HG03280 (cell line): ENCODE results near the gene RBMS3.
"Not testable (repeated sequence)": the region's sequence is repeated elsewhere in the genome, so short reads cannot be mapped to it uniquely, and the experiment has no call there.

Experiments used
- ATAC-seq: cut with Tn5 transposase; IDR thresholded peaks from one replicate; pipeline ENCODE4 v1.9.1; 2021; ENCODE audit warnings: mild to moderate bottlenecking, moderate library complexity; ENCODE audit not compliant: unreplicated experiment

Gene RBMS3

DNA sequence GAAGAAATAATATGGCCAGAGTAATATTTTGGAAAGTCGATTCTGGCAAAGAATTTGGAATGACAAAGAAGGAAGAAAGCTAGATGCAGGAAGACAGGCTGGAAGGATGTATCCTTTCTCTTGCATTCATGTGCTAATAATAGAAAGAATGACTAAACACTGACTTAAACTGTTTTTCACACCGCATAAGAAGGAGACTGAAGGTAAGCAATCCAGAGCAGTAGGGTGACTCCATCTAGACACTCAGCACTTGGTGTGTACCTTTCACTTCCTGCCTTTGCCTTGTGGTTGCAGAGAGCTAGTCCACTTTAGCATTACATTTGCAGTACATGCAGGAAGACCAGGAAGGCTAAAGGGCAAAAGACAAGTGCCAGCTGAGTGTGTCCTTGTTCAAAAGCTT lies 234.6 kb downstream of the RBMS3 start:
- ATAC-seq = no peak

DNA sequence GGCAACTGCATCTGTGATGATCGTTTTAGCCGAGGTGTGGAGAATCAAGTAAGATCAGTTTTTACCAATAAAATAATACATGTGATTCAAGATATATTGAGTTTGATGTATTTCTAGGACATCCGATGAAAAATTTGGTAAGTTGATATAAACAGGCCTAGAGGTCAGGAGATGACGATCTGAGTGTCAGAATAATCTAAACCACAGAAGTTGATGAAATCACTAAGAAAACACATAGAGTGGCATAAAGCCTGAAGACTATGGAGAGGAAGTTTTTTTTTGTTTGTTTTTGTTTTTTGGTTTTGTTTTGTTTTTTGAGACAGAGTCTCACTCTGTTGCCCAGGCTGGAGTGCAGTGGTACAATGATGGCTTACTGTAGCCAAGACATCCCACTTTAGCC lies 235.3 kb downstream of the RBMS3 start:
- no peak for ATAC-seq

DNA sequence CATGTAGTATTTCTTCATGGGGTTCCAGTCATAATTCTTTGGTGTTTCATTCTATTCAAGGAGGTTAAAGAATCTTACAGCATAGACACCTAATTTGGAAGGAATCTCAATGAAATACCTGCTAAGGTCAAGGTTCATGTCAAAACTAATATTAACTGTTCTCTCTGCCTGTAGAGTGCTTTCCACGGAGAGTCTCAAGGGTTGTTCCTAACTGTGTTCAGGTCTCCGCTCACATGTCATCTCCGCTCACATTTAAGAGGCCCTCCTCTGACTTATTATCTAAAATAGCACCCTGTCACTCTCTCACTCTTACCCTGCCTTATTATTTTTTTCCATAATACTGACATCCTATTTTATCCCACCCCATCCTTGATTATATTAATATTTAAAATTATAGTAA lies 239.9 kb downstream of the RBMS3 start:
- no peak for ATAC-seq

- ATAC-seq = no peak
These were observed 240.4 kb downstream of the RBMS3 start for GRCh38 chr3:29521293-29521692.

DNA sequence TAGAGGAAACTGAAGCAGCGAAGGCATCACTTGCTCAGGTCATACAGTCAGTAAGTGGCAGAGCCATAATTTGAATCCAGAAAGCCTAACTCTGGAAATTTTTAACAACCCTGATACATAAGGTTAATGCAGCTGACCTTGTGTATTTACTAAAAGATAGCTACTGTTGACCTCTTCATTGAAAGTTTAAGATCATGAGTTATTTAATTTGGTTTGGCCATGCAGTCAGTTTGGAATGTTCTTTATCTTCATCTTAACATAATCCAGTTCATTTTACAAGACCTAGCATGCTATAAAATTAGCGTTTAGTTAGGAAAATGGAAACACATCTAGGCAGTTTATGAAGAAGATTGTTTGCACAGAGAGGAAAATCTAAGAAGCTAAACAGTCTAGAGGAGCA lies 240.9 kb downstream of the RBMS3 start:
- ATAC-seq = no peak

- not testable (repeated sequence) for ATAC-seq
These were observed 243.6 kb downstream of the RBMS3 start for GRCh38 chr3:29524433-29524832.

DNA sequence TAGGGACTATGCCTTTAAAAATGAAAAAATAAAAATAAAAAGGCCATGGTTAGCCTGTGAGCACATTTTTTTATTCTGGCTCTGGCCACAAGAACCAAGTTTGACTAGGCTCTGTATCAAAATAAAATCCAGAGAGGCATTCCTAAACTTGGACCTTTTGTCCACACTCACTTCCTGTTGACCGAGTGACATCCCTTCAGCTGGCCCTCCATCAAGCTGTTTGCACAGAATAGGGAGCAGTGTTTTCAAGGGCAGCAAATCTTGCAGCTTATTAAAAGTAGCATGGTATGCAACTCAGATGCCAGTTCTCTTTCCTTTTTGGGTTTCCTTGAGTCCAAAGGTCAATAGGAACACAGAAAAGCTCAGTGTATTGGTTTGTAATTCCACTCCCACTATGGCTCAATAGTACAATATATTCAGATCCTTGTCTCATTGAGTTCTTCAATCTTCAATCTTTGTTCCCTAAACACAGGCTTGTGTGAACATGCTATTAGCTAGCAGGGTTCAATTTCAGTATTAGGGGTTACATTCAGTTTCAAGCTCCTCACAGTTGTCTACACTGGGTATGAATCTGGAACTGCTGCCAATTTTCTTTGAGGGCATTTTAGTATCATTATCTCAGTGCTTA lies 244.5 kb downstream of the RBMS3 start:
- ATAC-seq = no peak

DNA sequence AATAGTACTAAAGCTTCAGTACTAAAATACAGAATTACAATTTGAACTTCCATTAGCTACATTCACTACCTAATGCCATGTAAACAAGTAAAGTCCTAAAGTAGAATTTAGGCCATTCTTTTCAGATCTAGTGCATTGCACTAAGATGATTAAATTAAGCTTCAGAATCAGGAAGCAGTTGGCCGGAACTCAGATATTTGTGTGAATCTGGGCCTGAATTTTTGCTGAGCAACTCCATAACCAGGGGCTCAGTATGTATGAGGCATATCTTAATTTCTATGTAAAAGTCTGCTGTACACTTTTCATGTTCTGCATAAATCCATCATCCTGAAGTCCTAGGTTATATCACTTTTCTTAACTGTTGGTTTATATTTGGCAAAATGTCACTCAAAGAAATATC lies 246.4 kb downstream of the RBMS3 start:
- ATAC-seq = no peak

GRCh38 chr3:29531644-29532043 lies 250.8 kb downstream of the RBMS3 start:
- ATAC-seq = no peak

GRCh38 chr3:29532473-29532872 lies 251.6 kb downstream of the RBMS3 start:
- ATAC-seq = no peak

DNA sequence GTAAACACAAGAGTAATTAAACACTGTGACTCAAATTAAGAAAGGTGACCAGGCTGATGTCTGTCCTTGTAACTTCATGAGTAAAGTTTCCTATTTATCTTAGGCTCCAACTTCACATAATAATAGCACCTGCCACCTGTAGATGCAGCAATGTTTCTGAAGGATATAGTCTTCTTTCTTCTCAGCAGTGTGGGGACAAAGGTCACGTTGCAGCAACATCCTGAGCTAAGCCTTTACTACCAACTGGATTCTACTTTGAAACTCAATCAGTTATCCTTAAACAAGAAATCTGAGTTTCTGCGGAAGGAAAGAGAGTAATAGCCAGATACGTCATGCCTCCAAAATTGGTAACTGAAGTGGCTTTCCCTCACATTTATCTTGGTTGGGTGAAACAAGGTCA lies 253.1 kb downstream of the RBMS3 start:
- ATAC-seq = no peak

DNA sequence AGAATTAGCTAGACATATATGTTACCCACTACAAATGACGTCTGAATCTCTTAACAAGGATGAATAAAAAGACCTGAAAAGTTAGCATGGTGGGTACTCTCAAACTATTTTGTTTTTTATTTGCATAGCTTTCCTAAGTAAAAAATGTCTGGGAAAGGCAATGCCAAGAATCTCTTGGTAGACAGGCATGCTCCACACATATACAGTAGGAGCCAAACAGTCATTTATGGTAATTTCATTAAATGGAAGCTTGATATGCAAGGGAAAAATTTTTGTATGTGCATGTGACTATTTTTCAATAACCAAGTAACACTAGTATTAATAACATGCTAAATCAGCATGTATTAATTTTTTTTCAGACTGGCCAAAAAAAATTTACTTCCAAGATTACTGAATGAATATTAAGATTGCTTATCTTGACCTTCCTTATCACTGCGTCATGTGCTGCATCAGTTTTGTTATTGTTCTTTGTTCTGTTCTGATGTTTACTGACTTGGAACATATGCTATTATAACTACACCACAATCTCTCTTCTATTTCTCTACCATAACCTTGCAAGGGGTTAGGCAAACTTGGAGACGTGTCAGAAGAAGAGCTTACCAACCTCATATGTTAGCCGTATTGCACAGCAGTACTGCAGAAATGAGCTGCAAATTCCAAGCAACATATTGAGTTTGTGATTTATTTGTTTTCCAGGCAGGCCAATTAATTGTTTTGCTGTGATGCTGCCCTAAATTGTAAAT lies 255.3 kb downstream of the RBMS3 start:
- no peak for ATAC-seq

- ATAC-seq = no peak
These were observed 257.2 kb downstream of the RBMS3 start for GRCh38 chr3:29537889-29538609.

DNA sequence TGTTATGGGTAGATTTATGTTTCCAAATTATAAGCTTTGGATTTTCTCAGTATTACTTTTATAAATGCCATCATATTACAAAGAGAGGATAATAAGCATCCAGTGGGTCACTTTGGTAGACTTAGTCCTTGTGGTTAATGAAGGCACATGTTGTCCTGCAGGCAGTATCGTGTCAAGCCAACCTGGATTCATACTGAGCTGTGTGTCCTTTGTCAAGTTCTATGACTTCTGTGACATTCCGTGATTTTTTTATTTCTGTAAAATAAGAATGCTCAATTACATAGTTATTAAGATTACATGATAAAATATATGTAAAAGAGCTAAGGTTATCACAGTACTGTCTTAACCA lies 257.7 kb downstream of the RBMS3 start:
- no peak for ATAC-seq

GRCh38 chr3:29540544-29540943 lies 259.7 kb downstream of the RBMS3 start:
- ATAC-seq = no peak

DNA sequence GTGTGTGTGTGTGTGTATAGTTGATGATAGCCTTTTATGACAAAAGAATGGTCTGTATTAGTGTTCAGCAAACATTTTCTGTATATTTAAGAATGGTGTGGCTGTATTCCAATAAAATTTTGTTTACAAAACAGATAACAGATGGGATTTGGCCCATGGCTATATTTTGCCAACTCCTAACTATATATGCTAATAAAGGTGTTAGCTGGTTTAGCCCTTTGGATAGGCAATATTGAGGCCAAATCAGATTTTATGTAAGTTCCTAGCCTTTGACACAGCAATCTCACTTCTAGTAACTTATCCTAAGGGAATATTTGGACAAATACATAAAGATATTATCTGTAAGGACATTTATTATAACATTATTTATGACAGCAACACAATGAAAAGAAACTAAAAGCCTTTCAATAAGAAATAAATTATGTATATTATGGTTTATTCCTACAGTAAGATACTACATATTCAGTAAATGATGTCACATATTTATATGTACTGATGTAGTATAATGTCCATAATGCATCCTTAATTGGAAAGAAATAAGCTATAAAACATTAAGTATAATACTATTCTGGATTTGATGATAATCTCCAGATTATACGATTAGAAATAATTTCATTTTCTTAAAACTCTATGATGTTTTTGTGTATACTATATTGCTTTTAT lies 264.0 kb downstream of the RBMS3 start:
- no peak for ATAC-seq

- ATAC-seq = no peak
These were observed 264.7 kb downstream of the RBMS3 start for GRCh38 chr3:29545615-29546014.

DNA sequence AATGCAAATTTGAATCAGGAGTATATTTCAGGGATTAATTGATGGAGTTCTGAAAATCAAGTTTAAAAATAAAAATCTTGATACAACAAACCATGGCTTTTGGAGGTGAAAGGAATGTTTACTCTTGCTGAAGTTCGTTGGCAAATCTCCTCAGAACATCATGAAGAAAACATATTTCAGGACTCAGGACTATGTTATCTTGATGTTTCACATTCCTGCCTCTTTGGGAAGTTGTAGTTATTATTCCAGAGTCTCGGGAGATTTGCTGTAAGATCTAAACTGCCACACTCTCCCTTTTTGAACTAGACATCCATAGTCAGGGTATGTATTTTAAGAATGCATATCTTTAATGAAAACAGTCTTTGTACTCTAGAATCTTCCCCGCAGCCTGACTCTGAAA lies 271.2 kb downstream of the RBMS3 start:
- no peak for ATAC-seq

DNA sequence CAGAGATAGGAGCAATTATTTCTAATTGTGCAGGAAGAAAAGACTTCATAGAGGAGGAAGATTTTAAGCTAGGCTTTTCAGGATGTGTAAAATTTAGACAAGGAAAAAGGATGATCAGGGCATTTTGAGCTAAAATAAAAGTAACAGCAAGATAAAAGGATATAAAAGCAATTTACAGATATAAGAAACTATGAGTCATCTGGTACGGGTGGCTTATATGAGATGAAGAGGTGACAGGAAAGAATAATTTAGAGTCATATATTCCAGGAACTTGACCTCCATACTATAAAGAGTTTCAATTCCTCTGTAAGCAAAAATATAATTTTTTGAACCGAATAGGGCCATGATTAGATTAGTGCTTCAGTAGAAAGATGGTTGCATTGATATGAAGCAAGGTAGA lies 273.7 kb downstream of the RBMS3 start:
- ATAC-seq = no peak

GRCh38 chr3:29555590-29555989 lies 274.7 kb downstream of the RBMS3 start:
- no peak for ATAC-seq

DNA sequence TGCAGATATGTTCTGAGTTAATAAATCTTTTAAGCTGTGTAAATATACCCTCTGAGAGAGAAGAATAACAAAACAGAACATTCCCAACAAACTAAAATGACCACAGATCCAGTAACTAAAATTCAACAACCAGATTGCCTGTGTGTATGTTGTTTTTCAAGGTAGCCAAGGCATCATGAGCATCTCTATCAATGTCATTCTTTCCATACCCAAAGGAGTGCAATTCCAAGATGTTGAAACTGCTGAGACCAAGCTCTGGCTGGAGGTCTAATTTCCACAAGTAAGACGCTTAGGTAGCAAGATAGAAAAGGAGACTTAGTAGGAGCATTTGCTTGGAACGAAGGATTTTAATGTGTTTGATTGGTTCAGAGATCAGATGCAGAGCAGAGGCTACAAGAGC lies 276.3 kb downstream of the RBMS3 start:
- no peak for ATAC-seq

DNA sequence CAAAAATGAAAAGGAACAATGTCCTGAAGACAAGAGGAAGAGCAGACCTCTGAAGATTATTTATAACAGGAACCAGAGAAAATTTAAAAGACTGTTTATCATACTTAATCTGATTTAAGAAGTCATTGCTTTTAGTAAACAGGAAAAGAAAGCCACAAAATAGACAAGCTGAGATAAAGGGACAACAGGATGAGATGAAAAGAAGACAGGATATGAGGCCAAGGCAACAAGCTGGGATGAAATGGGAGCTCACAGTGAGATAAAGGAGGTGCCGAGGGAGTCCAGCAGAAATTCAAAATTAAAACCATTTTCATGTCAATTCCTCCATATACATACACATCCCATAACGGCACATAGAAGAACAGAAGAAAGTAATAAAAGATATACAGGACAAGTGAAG lies 277.0 kb downstream of the RBMS3 start:
- ATAC-seq = no peak
